DOHH2 (cell line): ENCODE measurements around the gene RPL23.

ENCODE experiments used
- H3F3A ChIP-seq: fragments of 200-600 bp; sonication (generic), shearing (Covaris generic); 2 replicates; pipeline ENCODE4 v1.6.0; 2016; ENCODE audit warnings: antibody characterized with exemption, mild to moderate bottlenecking; ENCODE audit not compliant: control insufficient read depth, insufficient read depth
- H3K27ac ChIP-seq: fragments of 200-600 bp; sonication (generic); 2 replicates; pipeline ENCODE4 v1.5.1; 2014; ENCODE audit warnings: low read depth, mild to moderate bottlenecking, low read length, moderate library complexity
- H3K27me3 ChIP-seq: fragments of 200-600 bp; sonication (generic); 2 replicates; pipeline ENCODE4 v1.6.1; 2014; ENCODE audit warnings: mild to moderate bottlenecking, low read length, mixed read lengths; ENCODE audit not compliant: control insufficient read depth
- H3K36me3 ChIP-seq: fragments of 200-600 bp; sonication (generic); 2 replicates; pipeline ENCODE4 v1.6.1; 2014; ENCODE audit warnings: mild to moderate bottlenecking, low read length, moderate library complexity, mixed read lengths; ENCODE audit not compliant: control insufficient read depth
- H3K4me1 ChIP-seq: fragments of 200-600 bp; sonication (generic); 2 replicates; pipeline ENCODE4 v1.6.1; 2014; ENCODE audit warnings: mild to moderate bottlenecking, low read length, mixed read lengths; ENCODE audit not compliant: control insufficient read depth
- H3K4me2 ChIP-seq: fragments of 200-600 bp; sonication (generic); 2 replicates; pipeline ENCODE4 v1.6.0; 2014; ENCODE audit warnings: mild to moderate bottlenecking, low read length, moderate library complexity
- H3K4me3 ChIP-seq: fragments of 200-600 bp; sonication (generic); 2 replicates; pipeline ENCODE4 v1.5.1; 2014; ENCODE audit warnings: mild to moderate bottlenecking, low read length, mixed read lengths
- H3K79me2 ChIP-seq: fragments of 200-600 bp; sonication (generic); 2 replicates; pipeline ENCODE4 v1.6.1; 2014; ENCODE audit warnings: mild to moderate bottlenecking, low read length, mixed read lengths; ENCODE audit not compliant: control insufficient read depth
- H3K9me2 ChIP-seq: fragments of 200-600 bp; sonication (generic); replicated peaks from 2 replicates; pipeline ENCODE4 v1.6.1; 2014; ENCODE audit warnings: mild to moderate bottlenecking, low read length, mixed read lengths; ENCODE audit not compliant: control insufficient read depth
- H3K9me3 ChIP-seq: fragments of 200-600 bp; sonication (generic); 2 replicates; pipeline ENCODE4 v1.6.1; 2014; ENCODE audit warnings: antibody characterized with exemption, low read length, mixed read lengths; ENCODE audit not compliant: control insufficient read depth, insufficient read depth
- H4K20me1 ChIP-seq: fragments of 200-600 bp; sonication (generic); 2 replicates; pipeline ENCODE4 v1.6.0; 2014; ENCODE audit warnings: low read depth, mild to moderate bottlenecking, antibody characterized with exemption, low read length, moderate library complexity; ENCODE audit not compliant: control insufficient read depth, insufficient read depth
- CTCF ChIP-seq: fragments of 200-600 bp; sonication (generic); IDR thresholded peaks from one replicate; pipeline ENCODE4 v1.5.1; 2014; ENCODE audit warnings: antibody characterized with exemption, mild to moderate bottlenecking, low read depth, low read length; ENCODE audit not compliant: poor library complexity, severe bottlenecking
- EZH2phosphoT487 ChIP-seq: fragments of 200-600 bp; sonication (generic); IDR thresholded peaks from 2 replicates; pipeline ENCODE4 v1.6.1; 2017; ENCODE audit warnings: borderline replicate concordance, mild to moderate bottlenecking, antibody characterized with exemption, low read length, moderate library complexity, mixed read lengths

Gene RPL23

GRCh38 chr17:38871247-38872015 is 17.9 kb upstream of the RPL23 start:
- peaks cover 62% of the 10 kb centered on the region for H3K79me2 ChIP-seq
- peaks cover 24% of the 10 kb centered on the region for H3K36me3 ChIP-seq
- no peaks in the 10 kb centered on the region for H3K27me3 ChIP-seq
- H3K4me1 ChIP-seq, result peaks cover 53% of the 10 kb centered on the region
- H3K4me3 ChIP-seq, result peak overlapping the region; percentile 95
- peaks cover 6% of the 10 kb centered on the region for H4K20me1 ChIP-seq
- no peaks in the 10 kb centered on the region for H3K9me2 ChIP-seq
- peak overlapping the region; percentile 63 for H3K27ac ChIP-seq
- H3K4me2 ChIP-seq, result peak overlapping the region; percentile 86
- H3K9me3 ChIP-seq, result no peaks in the 10 kb centered on the region
- TF ChIP-seq EZH2phosphoT487 (no peak), CTCF (no peak)
- H3F3A ChIP-seq, result peaks cover 22% of the 10 kb centered on the region

GRCh38 chr17:38870259-38871165 is 17.0 kb upstream of the RPL23 start:
- peaks cover 49% of the 10 kb centered on the region for H3K4me1 ChIP-seq
- H3K79me2 ChIP-seq, result peaks cover 55% of the 10 kb centered on the region
- H3K36me3 ChIP-seq, result peaks cover 24% of the 10 kb centered on the region

GRCh38 chr17:38869526-38870258 is 16.2 kb upstream of the RPL23 start, which contains the start of gene LASP1:
TSS of gene LASP1 (plus strand) at chr17:38870058. CDS start at chr17:38870190, 132 bp downstream.
- Histone ChIP-seq H3K27ac (peak within 1 kb of the TSS; percentile 89), H4K20me1 (peaks cover 6% of the 10 kb centered on the region), H3K9me3 (no peaks in the 10 kb centered on the region), H3K4me1 (peaks cover 43% of the 10 kb centered on the region), H3K4me3 (peak within 1 kb of the TSS; percentile 95), H3K4me2 (peak within 1 kb of the TSS; percentile 86), H3K27me3 (no peaks in the 10 kb centered on the region), H3K79me2 (peaks cover 47% of the 10 kb centered on the region), H3K36me3 (peaks cover 24% of the 10 kb centered on the region), H3F3A (peaks cover 26% of the 10 kb centered on the region), H3K9me2 (no peaks in the 10 kb centered on the region)
- peak; percentile 13 for TF ChIP-seq CTCF
- TF ChIP-seq EZH2phosphoT487, result no peak

More at GRCh38 chr17:38870259-38871165, 17.0 kb upstream of the RPL23 start:
- Histone ChIP-seq H3K9me2 (no peaks in the 10 kb centered on the region), H4K20me1 (peaks cover 6% of the 10 kb centered on the region), H3K27me3 (no peaks in the 10 kb centered on the region), H3K4me2 (peak overlapping the region; percentile 86), H3F3A (peaks cover 26% of the 10 kb centered on the region), H3K4me3 (peak overlapping the region; percentile 95), H3K9me3 (no peaks in the 10 kb centered on the region), H3K27ac (peak overlapping the region; percentile 89)
- no peak for TF ChIP-seq CTCF
- no peak for TF ChIP-seq EZH2phosphoT487
